SK-N-SH (cell line): ENCODE data around the gene ZNF385A.
A peak's percentile ranks its signal among the peaks of the same experiment; 100 is the strongest.

Source experiments
- CTCF ChIP-seq: fragments of 200-600 bp; sonication (generic); IDR thresholded peaks from 2 replicates; pipeline ENCODE4 v1.6.1; 2017; ENCODE audit warnings: antibody characterized with exemption, mild to moderate bottlenecking, moderate library complexity
- EP300 ChIP-seq, 2 experiments: IDR thresholded peaks; 2 replicates each; pipeline versions ENCODE4 v1.4.0 to v1.6.1; 2012; ENCODE audit warnings: borderline replicate concordance in 1 of 2, low read depth in 1 of 2, low read length in 1 of 2
- MAX ChIP-seq: IDR thresholded peaks from 2 replicates; pipeline ENCODE4 v1.4.0; 2012; ENCODE audit warnings: low read depth
- SMC3 ChIP-seq: IDR thresholded peaks from 2 replicates; pipeline ENCODE4 v1.6.1; 2012; ENCODE audit warnings: low read depth, low read length, improper control_type of control experiment

GRCh38 chr12:54324617-54325441, 59.7 kb downstream of the ZNF385A start, which contains the start of gene COPZ1:
- TF ChIP-seq CTCF (peak; percentile 84), EP300 (IDR thresholded peaks at IDR 0.05; ENCODE audit: borderline replicate concordance in 1 of 2, low read depth in 1 of 2, low read length in 1 of 2) (0 out of 4 replicates have a peak, but pooled peaks of 1 of the 2 experiments have one; percentile 35), MAX (peak; percentile 7; the same call in 1 of the 2 replicates), SMC3 (peak; percentile 67)
